Loucy (cell line): ENCODE measurements around the gene IWS1.

ENCODE experiments used
- EZH2phosphoT487 ChIP-seq: fragments of 200-600 bp; IDR thresholded peaks from 2 replicates; pipeline ENCODE4 v1.6.1; 2018; ENCODE audit warnings: antibody characterized with exemption, mild to moderate bottlenecking, moderate library complexity, borderline replicate concordance
- TF ChIP-seq, protein P1 (sequence below): fragments of 200-600 bp; sonication (generic); conservative IDR thresholded peaks from 2 replicates; pipeline ENCODE4 v1.5.1; 2014; ENCODE audit warnings: mild to moderate bottlenecking, antibody characterized with exemption, low read length

DNA sequence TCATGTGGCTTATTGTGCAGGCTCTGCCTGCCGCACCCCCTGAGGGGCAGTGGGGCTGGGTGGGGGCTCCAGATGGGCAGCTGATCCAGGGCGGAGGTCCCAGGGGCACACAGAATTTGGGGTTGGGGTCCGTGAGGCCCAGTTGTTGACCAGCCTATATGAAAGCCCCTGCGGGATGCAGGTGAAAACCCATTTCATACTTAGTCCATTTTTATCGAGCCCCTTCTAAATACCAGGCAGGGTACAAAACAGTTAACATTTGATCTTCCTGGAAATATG is 39.8 kb upstream of the IWS1 start:
- TF ChIP-seq, protein P1, sequence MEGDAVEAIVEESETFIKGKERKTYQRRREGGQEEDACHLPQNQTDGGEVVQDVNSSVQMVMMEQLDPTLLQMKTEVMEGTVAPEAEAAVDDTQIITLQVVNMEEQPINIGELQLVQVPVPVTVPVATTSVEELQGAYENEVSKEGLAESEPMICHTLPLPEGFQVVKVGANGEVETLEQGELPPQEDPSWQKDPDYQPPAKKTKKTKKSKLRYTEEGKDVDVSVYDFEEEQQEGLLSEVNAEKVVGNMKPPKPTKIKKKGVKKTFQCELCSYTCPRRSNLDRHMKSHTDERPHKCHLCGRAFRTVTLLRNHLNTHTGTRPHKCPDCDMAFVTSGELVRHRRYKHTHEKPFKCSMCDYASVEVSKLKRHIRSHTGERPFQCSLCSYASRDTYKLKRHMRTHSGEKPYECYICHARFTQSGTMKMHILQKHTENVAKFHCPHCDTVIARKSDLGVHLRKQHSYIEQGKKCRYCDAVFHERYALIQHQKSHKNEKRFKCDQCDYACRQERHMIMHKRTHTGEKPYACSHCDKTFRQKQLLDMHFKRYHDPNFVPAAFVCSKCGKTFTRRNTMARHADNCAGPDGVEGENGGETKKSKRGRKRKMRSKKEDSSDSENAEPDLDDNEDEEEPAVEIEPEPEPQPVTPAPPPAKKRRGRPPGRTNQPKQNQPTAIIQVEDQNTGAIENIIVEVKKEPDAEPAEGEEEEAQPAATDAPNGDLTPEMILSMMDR = no peak
- TF ChIP-seq EZH2phosphoT487 = no peak
